Activated gamma-delta T cell (primary cell): ENCODE measurements around the gene ACP3.
"Not testable (repeated sequence)": the region's sequence is repeated elsewhere in the genome, so short reads cannot be mapped to it uniquely, and the experiment has no call there.

ENCODE experiments used
- DNase-seq: peaks from one replicate; lab custom pipeline; 2025; lab: John Stamatoyannopoulos, UW
- total RNA-seq, 2 donors: gene quantifications; one replicate each; lab custom pipeline; 2026; lab: John Stamatoyannopoulos, UW

The ACP3 gene
- 0 to 0.09 reads per million in 2 donors for total RNA-seq

- DNase-seq = no peak
Measured at GRCh38 chr3:132317229-132317948, at the start of gene ACP3. TSS of gene ACP3 (plus strand) at chr3:132317407. CDS start at chr3:132317457, 50 bp downstream.

GRCh38 chr3:132268956-132269355, 48.3 kb upstream of the ACP3 start:
- DNase-seq = no peak

- DNase-seq = no peak
Measured at GRCh38 chr3:132273036-132273435, 44.2 kb upstream of the ACP3 start.

GRCh38 chr3:132276228-132276906, 40.8 kb upstream of the ACP3 start:
- no peak for DNase-seq

- no peak for DNase-seq
Measured at GRCh38 chr3:132279030-132279429, 38.2 kb upstream of the ACP3 start.

GRCh38 chr3:132283440-132283839, 33.8 kb upstream of the ACP3 start:
- no peak for DNase-seq

GRCh38 chr3:132283916-132284405, 33.2 kb upstream of the ACP3 start:
- DNase-seq = no peak

GRCh38 chr3:132284781-132285619, 32.2 kb upstream of the ACP3 start:
- DNase-seq = no peak

- no peak for DNase-seq
Measured at GRCh38 chr3:132285620-132285945, 31.6 kb upstream of the ACP3 start.

GRCh38 chr3:132286035-132286434, 31.2 kb upstream of the ACP3 start:
- no peak for DNase-seq

- DNase-seq = no peak
Measured at GRCh38 chr3:132288357-132288756, 28.9 kb upstream of the ACP3 start.

- no peak for DNase-seq
Measured at GRCh38 chr3:132289316-132289715, 27.9 kb upstream of the ACP3 start.

GRCh38 chr3:132290833-132291232, 26.4 kb upstream of the ACP3 start:
- no peak for DNase-seq

- no peak for DNase-seq
Measured at GRCh38 chr3:132292042-132292441, 25.2 kb upstream of the ACP3 start.

GRCh38 chr3:132293251-132293650, 24.0 kb upstream of the ACP3 start:
- DNase-seq = no peak

- DNase-seq = no peak
Measured at GRCh38 chr3:132294906-132295305, 22.3 kb upstream of the ACP3 start.

GRCh38 chr3:132303336-132304201, 13.6 kb upstream of the ACP3 start:
- not testable (repeated sequence) for DNase-seq

GRCh38 chr3:132304351-132304750, 12.9 kb upstream of the ACP3 start:
- not testable (repeated sequence) for DNase-seq

GRCh38 chr3:132310057-132310456, 7.2 kb upstream of the ACP3 start:
- not testable (repeated sequence) for DNase-seq

- no peak for DNase-seq
Measured at GRCh38 chr3:132311316-132311715, 5.9 kb upstream of the ACP3 start.

- no peak for DNase-seq
Measured at GRCh38 chr3:132311841-132312240, 5.4 kb upstream of the ACP3 start.
